GM21515 (cell line): ENCODE data around the gene SDR42E2.
"Not testable (repeated sequence)": the region's sequence is repeated elsewhere in the genome, so short reads cannot be mapped to it uniquely, and the experiment has no call there.

ENCODE experiments used
- ATAC-seq: cut with Tn5 transposase; IDR thresholded peaks from one replicate; pipeline ENCODE4 v1.9.1; 2021; ENCODE audit not compliant: unreplicated experiment

Gene SDR42E2

GRCh38 chr16:22161401-22161800 is 905 bp upstream of the SDR42E2 start:
- no peak for ATAC-seq

GRCh38 chr16:22162656-22163009 is 327 bp downstream of the SDR42E2 start:
- ATAC-seq = no peak

GRCh38 chr16:22163806-22164205 is 1.5 kb downstream of the SDR42E2 start:
- no peak for ATAC-seq

GRCh38 chr16:22164482-22164881 is 2.2 kb downstream of the SDR42E2 start:
- ATAC-seq = no peak

- no peak for ATAC-seq
Measured at GRCh38 chr16:22165508-22166285, 3.4 kb downstream of the SDR42E2 start.

- ATAC-seq = no peak
Measured at GRCh38 chr16:22171953-22172352, 9.6 kb downstream of the SDR42E2 start.

- not testable (repeated sequence) for ATAC-seq
Measured at GRCh38 chr16:22172642-22173041, 10.3 kb downstream of the SDR42E2 start.

- ATAC-seq = no peak
Measured at GRCh38 chr16:22174642-22175041, 12.3 kb downstream of the SDR42E2 start.

GRCh38 chr16:22177968-22178930 is 15.9 kb downstream of the SDR42E2 start:
- no peak for ATAC-seq

GRCh38 chr16:22181426-22181825 is 19.1 kb downstream of the SDR42E2 start:
- ATAC-seq = no peak

GRCh38 chr16:22181843-22182242 is 19.5 kb downstream of the SDR42E2 start:
- no peak for ATAC-seq

- no peak for ATAC-seq
Measured at GRCh38 chr16:22183335-22183734, 21.0 kb downstream of the SDR42E2 start.

- no peak for ATAC-seq
Measured at GRCh38 chr16:22183901-22184614, 21.8 kb downstream of the SDR42E2 start.

- ATAC-seq = no peak
Measured at GRCh38 chr16:22184615-22184968, 22.3 kb downstream of the SDR42E2 start.

- ATAC-seq = no peak
Measured at GRCh38 chr16:22186517-22186916, 24.2 kb downstream of the SDR42E2 start.

GRCh38 chr16:22188267-22188594 is 25.9 kb downstream of the SDR42E2 start:
- ATAC-seq = no peak

GRCh38 chr16:22188595-22189442 is 26.5 kb downstream of the SDR42E2 start:
- no peak for ATAC-seq

- no peak for ATAC-seq
Measured at GRCh38 chr16:22189473-22190080, 27.3 kb downstream of the SDR42E2 start.

- peak; percentile 61 for ATAC-seq
Measured at GRCh38 chr16:22190081-22190775, 27.9 kb downstream of the SDR42E2 start.
